ENCODE measurements around the gene C3orf62. TPM values are rescaled to one million over a fixed set of nuclear protein-coding genes. Genes with fewer than 3 reads are reported as not detected.

Gene C3orf62
- total RNA-seq (1 to 10 TPM; 4.3 to 5.9 TPM), polyA plus RNA-seq (1 to 10 TPM; 3.8 to 8.0 TPM)
- long read RNA-seq, donor 1, partial matches to known transcripts, result 0 of 3 reads
- long read RNA-seq, donor 1, other reads (novel, unspliced or antisense), result 3 of 3 reads
- long read RNA-seq, donor 2, partial matches to known transcripts, result 0 of 8 reads
- long read RNA-seq, donor 2, other reads (novel, unspliced or antisense), result 8 of 8 reads

GRCh38 chr3:49276475-49277382 is at the start of gene C3orf62:
C3orf62 (minus strand) TSS chr3:49277232; CDS start chr3:49276872, 360 bp downstream.
- no peaks in the 10 kb centered on the region for H3K4me1 ChIP-seq (ENCODE audit: control insufficient read depth in 1 of 2, insufficient read depth in 2 of 2, low read length in 2 of 2)

DNA sequence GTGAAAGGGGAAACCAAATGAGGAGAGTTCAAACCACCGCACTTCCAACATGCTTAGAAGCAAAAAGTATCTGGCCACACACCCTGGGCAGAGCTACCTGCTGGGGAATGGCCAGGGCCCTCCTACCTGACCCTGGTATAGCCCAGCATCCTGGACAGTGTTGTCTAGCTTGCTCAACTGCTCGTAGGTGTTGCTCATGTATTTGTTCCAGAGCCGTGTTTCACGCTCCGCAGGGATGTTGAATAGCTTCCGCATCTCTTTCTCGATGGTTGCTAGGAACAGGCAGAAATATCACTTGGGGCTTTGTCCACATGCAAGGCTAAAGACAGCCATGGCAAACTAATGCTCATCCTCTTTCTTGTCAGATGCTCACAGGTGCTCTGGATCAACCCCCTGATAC is 47.7 kb upstream of the C3orf62 start:
- Histone ChIP-seq H3K36me3 (ENCODE audit: control insufficient read depth in 1 of 2, insufficient read depth in 2 of 2, low read length in 1 of 2) (peaks cover 12 to 19% of the 10 kb centered on the region in 2 donors), H3K4me1 (ENCODE audit: control insufficient read depth in 1 of 2, insufficient read depth in 2 of 2, low read length in 2 of 2) (no peaks in the 10 kb centered on the region), H3K27ac (ENCODE audit: low read depth in 1 of 2, low read length in 2 of 2) (no peak overlapping the region), H3K27me3 (ENCODE audit: control insufficient read depth in 1 of 2, insufficient read depth in 2 of 2, low read length in 1 of 2) (no peaks in the 10 kb centered on the region), H3K9me3 (ENCODE audit: control insufficient read depth, low read length) (no peaks in the 10 kb centered on the region), H3K4me3 (ENCODE audit: low read length in 2 of 2) (no peak overlapping the region)
- peak in 1 of 2 donors; percentile 40 for DNase-seq
- WGBS, 2 donors, result 93 to 95% methylated on average over 7 of the region's 7 CpGs
- no peak for ATAC-seq (ENCODE audit: low FRiP score)
- intact Hi-C loops (cut with DNase I), result no loop called here

More at GRCh38 chr3:49276475-49277382, at the start of gene C3orf62:
- H3K4me3 ChIP-seq (ENCODE audit: low read length in 2 of 2), result peak within 1 kb of the TSS; percentile 10 to 51
- DNase-seq, result peak; percentile 96 to 97
- no peaks in the 10 kb centered on the region for H3K36me3 ChIP-seq (ENCODE audit: control insufficient read depth in 1 of 2, insufficient read depth in 2 of 2, low read length in 1 of 2)
- no peaks in the 10 kb centered on the region for H3K27me3 ChIP-seq (ENCODE audit: control insufficient read depth in 1 of 2, insufficient read depth in 2 of 2, low read length in 1 of 2)
- intact Hi-C loops (cut with DNase I), result loop anchor here in 1 of 2 donors (2.0 kb wide), 2 partner anchors 64 to 104 kb away; partner anchors contain the start of gene USP4
- ATAC-seq (ENCODE audit: low FRiP score), result peak; percentile 97
- peak within 1 kb of the TSS; percentile 84 to 86 for H3K27ac ChIP-seq (ENCODE audit: low read depth in 1 of 2, low read length in 2 of 2)
- no peaks in the 10 kb centered on the region for H3K9me3 ChIP-seq (ENCODE audit: control insufficient read depth, low read length)
- WGBS, 2 donors, result 1% methylated on average over 51 of the region's 51 CpGs

DNA sequence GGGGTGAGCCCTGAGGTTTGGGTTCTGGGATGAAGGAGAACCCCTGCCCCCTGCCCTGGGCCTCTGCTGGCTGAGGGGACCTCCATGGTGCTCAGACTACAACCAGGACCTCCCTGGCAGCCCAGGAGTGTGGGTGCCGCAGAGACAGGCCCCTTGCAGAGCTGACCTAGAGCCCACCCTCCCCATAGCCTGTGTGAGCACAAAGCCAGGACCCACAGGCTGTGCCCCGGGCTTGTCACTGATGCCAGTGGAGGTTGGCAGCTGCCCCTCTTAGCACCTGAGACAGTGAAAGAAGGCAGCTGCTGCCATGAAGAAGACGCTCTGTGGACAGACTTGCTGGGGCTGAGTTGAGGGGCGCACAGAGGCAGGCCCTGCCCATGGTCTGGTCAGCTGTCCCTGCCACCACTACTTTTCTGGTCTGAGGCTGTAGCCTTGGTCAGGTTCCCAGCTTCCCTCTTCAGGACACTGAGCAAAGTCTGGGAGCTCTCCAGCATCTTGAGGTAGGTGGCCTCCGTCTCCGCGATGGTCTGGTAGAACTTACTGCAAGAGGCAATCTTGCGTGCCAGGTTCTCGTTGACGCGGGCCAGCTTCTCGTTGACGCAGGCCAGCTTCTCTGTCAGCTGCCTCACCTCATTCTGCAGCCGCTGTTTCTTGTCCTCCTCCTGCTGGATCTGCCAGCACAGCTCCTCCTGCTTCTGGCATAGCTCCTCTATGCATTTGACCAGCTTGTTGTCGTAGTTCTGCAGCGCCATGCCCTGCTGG is 39.8 kb upstream of the C3orf62 start:
- Histone ChIP-seq H3K36me3 (ENCODE audit: control insufficient read depth in 1 of 2, insufficient read depth in 2 of 2, low read length in 1 of 2) (peaks cover 7 to 9% of the 10 kb centered on the region in 2 donors), H3K4me3 (ENCODE audit: low read length in 2 of 2) (no peak overlapping the region), H3K4me1 (ENCODE audit: control insufficient read depth in 1 of 2, insufficient read depth in 2 of 2, low read length in 2 of 2) (no peaks in the 10 kb centered on the region), H3K27ac (ENCODE audit: low read depth in 1 of 2, low read length in 2 of 2) (no peak overlapping the region), H3K9me3 (ENCODE audit: control insufficient read depth, low read length) (no peaks in the 10 kb centered on the region), H3K27me3 (ENCODE audit: control insufficient read depth in 1 of 2, insufficient read depth in 2 of 2, low read length in 1 of 2) (no peaks in the 10 kb centered on the region)
- peak in 1 of 2 donors; percentile 67 for DNase-seq
- intact Hi-C loops (cut with DNase I), result no loop called here
- 92 to 93% methylated on average over 16 of the region's 16 CpGs for WGBS, 2 donors
- no peak for ATAC-seq (ENCODE audit: low FRiP score)

GRCh38 chr3:49313896-49314688 is 37.1 kb upstream of the C3orf62 start:
- 84 to 86% methylated on average over 1 of the region's 1 CpG for WGBS, 2 donors
- Histone ChIP-seq H3K27me3 (ENCODE audit: control insufficient read depth in 1 of 2, insufficient read depth in 2 of 2, low read length in 1 of 2) (no peaks in the 10 kb centered on the region), H3K4me3 (ENCODE audit: low read length in 2 of 2) (no peak overlapping the region), H3K36me3 (ENCODE audit: control insufficient read depth in 1 of 2, insufficient read depth in 2 of 2, low read length in 1 of 2) (peaks cover 6 to 7% of the 10 kb centered on the region in 2 donors), H3K9me3 (ENCODE audit: control insufficient read depth, low read length) (no peaks in the 10 kb centered on the region), H3K27ac (ENCODE audit: low read depth in 1 of 2, low read length in 2 of 2) (no peak overlapping the region), H3K4me1 (ENCODE audit: control insufficient read depth in 1 of 2, insufficient read depth in 2 of 2, low read length in 2 of 2) (no peaks in the 10 kb centered on the region)
- no peak for DNase-seq
- no peak for ATAC-seq (ENCODE audit: low FRiP score)
- intact Hi-C loops (cut with DNase I), result no loop called here

GRCh38 chr3:49311283-49311682 is 34.3 kb upstream of the C3orf62 start:
- Histone ChIP-seq H3K36me3 (ENCODE audit: control insufficient read depth in 1 of 2, insufficient read depth in 2 of 2, low read length in 1 of 2) (peaks cover 7% of the 10 kb centered on the region in 2 donors), H3K4me1 (ENCODE audit: control insufficient read depth in 1 of 2, insufficient read depth in 2 of 2, low read length in 2 of 2) (no peaks in the 10 kb centered on the region), H3K4me3 (ENCODE audit: low read length in 2 of 2) (no peak overlapping the region), H3K9me3 (ENCODE audit: control insufficient read depth, low read length) (no peaks in the 10 kb centered on the region), H3K27me3 (ENCODE audit: control insufficient read depth in 1 of 2, insufficient read depth in 2 of 2, low read length in 1 of 2) (no peaks in the 10 kb centered on the region), H3K27ac (ENCODE audit: low read depth in 1 of 2, low read length in 2 of 2) (no peak overlapping the region)
- intact Hi-C loops (cut with DNase I), result no loop called here
- 92% methylated on average over 3 of the region's 3 CpGs for WGBS, 2 donors
- DNase-seq (no peak), ATAC-seq (ENCODE audit: low FRiP score) (no peak)

GRCh38 chr3:49310677-49311076 is 33.6 kb upstream of the C3orf62 start:
- H3K27me3 ChIP-seq (ENCODE audit: control insufficient read depth in 1 of 2, insufficient read depth in 2 of 2, low read length in 1 of 2), result no peaks in the 10 kb centered on the region
- H3K4me1 ChIP-seq (ENCODE audit: control insufficient read depth in 1 of 2, insufficient read depth in 2 of 2, low read length in 2 of 2), result no peaks in the 10 kb centered on the region
- H3K27ac ChIP-seq (ENCODE audit: low read depth in 1 of 2, low read length in 2 of 2), result no peak overlapping the region
- ATAC-seq (ENCODE audit: low FRiP score), result no peak
- intact Hi-C loops (cut with DNase I), result no loop called here
- WGBS, 2 donors, result 93 to 100% methylated on average over 1 of the region's 1 CpG
- H3K9me3 ChIP-seq (ENCODE audit: control insufficient read depth, low read length), result no peaks in the 10 kb centered on the region
- peaks cover 5 to 9% of the 10 kb centered on the region in 2 donors for H3K36me3 ChIP-seq (ENCODE audit: control insufficient read depth in 1 of 2, insufficient read depth in 2 of 2, low read length in 1 of 2)
- H3K4me3 ChIP-seq (ENCODE audit: low read length in 2 of 2), result no peak overlapping the region
- no peak for DNase-seq

GRCh38 chr3:49305608-49306007 is 28.6 kb upstream of the C3orf62 start:
- WGBS, 2 donors, result 92 to 96% methylated on average over 5 of the region's 5 CpGs
- H3K27me3 ChIP-seq (ENCODE audit: control insufficient read depth in 1 of 2, insufficient read depth in 2 of 2, low read length in 1 of 2), result no peaks in the 10 kb centered on the region
- no peak for ATAC-seq (ENCODE audit: low FRiP score)
- no peaks in the 10 kb centered on the region for H3K4me1 ChIP-seq (ENCODE audit: control insufficient read depth in 1 of 2, insufficient read depth in 2 of 2, low read length in 2 of 2)
- no peak overlapping the region for H3K4me3 ChIP-seq (ENCODE audit: low read length in 2 of 2)
- H3K9me3 ChIP-seq (ENCODE audit: control insufficient read depth, low read length), result no peaks in the 10 kb centered on the region
- DNase-seq, result no peak
- peaks cover 5 to 13% of the 10 kb centered on the region in 2 donors for H3K36me3 ChIP-seq (ENCODE audit: control insufficient read depth in 1 of 2, insufficient read depth in 2 of 2, low read length in 1 of 2)
- no peak overlapping the region for H3K27ac ChIP-seq (ENCODE audit: low read depth in 1 of 2, low read length in 2 of 2)
- intact Hi-C loops (cut with DNase I), result no loop called here

GRCh38 chr3:49302613-49303012 is 25.6 kb upstream of the C3orf62 start:
- no peak for ATAC-seq (ENCODE audit: low FRiP score)
- Histone ChIP-seq H3K9me3 (ENCODE audit: control insufficient read depth, low read length) (no peaks in the 10 kb centered on the region), H3K4me1 (ENCODE audit: control insufficient read depth in 1 of 2, insufficient read depth in 2 of 2, low read length in 2 of 2) (no peaks in the 10 kb centered on the region), H3K36me3 (ENCODE audit: control insufficient read depth in 1 of 2, insufficient read depth in 2 of 2, low read length in 1 of 2) (peaks cover 5 to 25% of the 10 kb centered on the region in 2 donors), H3K27me3 (ENCODE audit: control insufficient read depth in 1 of 2, insufficient read depth in 2 of 2, low read length in 1 of 2) (no peaks in the 10 kb centered on the region), H3K27ac (ENCODE audit: low read depth in 1 of 2, low read length in 2 of 2) (no peak overlapping the region), H3K4me3 (ENCODE audit: low read length in 2 of 2) (no peak overlapping the region)
- intact Hi-C loops (cut with DNase I), result no loop called here
- 96% methylated on average over 1 of the region's 1 CpG for WGBS, 2 donors
- DNase-seq, result no peak
